SK-N-SH (cell line): ENCODE data around the gene UNC93A. TPM values are rescaled to one million over a fixed set of nuclear protein-coding genes. Genes with fewer than 3 reads are reported as not detected.
"Not testable (repeated sequence)": the region's sequence is repeated elsewhere in the genome, so short reads cannot be mapped to it uniquely, and the experiment has no call there.

Experiments used
- CTCF ChIA-PET: fragments of 300-600, 350-600 bp; formaldehyde crosslinking; extraction: SDS; loops from one replicate; lab custom pipeline; 2021; lab: Yijun Ruan, JAX
- POLR2A ChIA-PET: fragments of 350-600 bp; sonication (Branson Sonifier 250); formaldehyde crosslinking; extraction: SDS; loops from one replicate; lab custom pipeline; 2020; ENCODE audit warnings: antibody characterized with exemption, inconsistent platforms; lab: Yijun Ruan, JAX
- DNase-seq: peaks from one replicate; pipeline ENCODE4 v3.0.0; 2012
- H2AFZ ChIP-seq: fragments of 200-600 bp; sonication (generic); 2 replicates; pipeline ENCODE4 v1.8.1; 2016; ENCODE audit warnings: antibody characterized with exemption, mild to moderate bottlenecking, low read depth
- H3F3A ChIP-seq: fragments of 200-600 bp; sonication (generic); replicated peaks from 2 replicates; pipeline ENCODE3; 2016; ENCODE audit warnings: antibody characterized with exemption, mild to moderate bottlenecking; ENCODE audit not compliant: insufficient read depth
- H3K27ac ChIP-seq, 2 experiments: fragments of 200-500 bp in 1 of 2; fragments of 200-600 bp in 1 of 2; sonication (Bioruptor generic) in 1 of 2; sonication (generic), shearing (Covaris generic) in 1 of 2; 2 replicates each; pipeline versions ENCODE4 v1.5.1 to v1.6.1; 2014 to 2016; ENCODE audit warnings: low read depth in 2 of 2, inconsistent platforms in 1 of 2, low read length in 1 of 2, mild to moderate bottlenecking in 1 of 2, mixed read lengths in 1 of 2
- H3K27me3 ChIP-seq: fragments of 200-600 bp; sonication (generic), shearing (Covaris generic); 2 replicates; pipeline ENCODE4 v1.6.1; 2016; ENCODE audit warnings: mixed run types; ENCODE audit not compliant: insufficient read depth
- H3K36me3 ChIP-seq, 2 experiments: fragments of 200-500 bp in 1 of 2; fragments of 200-600 bp in 1 of 2; sonication (Bioruptor generic) in 1 of 2; sonication (generic) in 1 of 2; replicated peaks in 1 of 2; 2 replicates each; pipeline versions ENCODE3 to v1.5.1; 2014 to 2016; ENCODE audit warnings: low read length in 1 of 2, mild to moderate bottlenecking in 1 of 2; ENCODE audit not compliant: insufficient read depth in 2 of 2, control insufficient read depth in 1 of 2
- H3K4me1 ChIP-seq, 2 experiments: fragments of 200-500 bp in 1 of 2; fragments of 200-600 bp in 1 of 2; sonication (Bioruptor generic) in 1 of 2; sonication (generic), shearing (Covaris generic) in 1 of 2; 2 replicates each; pipeline versions ENCODE4 v1.5.1 to v1.6.1; 2014 to 2016; ENCODE audit warnings: low read depth in 1 of 2, low read length in 1 of 2, mixed run types in 1 of 2; ENCODE audit not compliant: insufficient read depth in 2 of 2, control insufficient read depth in 1 of 2
- H3K4me2 ChIP-seq: fragments of 200-600 bp; sonication (generic), shearing (Covaris generic); 2 replicates; pipeline ENCODE4 v1.6.1; 2017; ENCODE audit warnings: mixed run types
- H3K4me3 ChIP-seq, 2 experiments: fragments of 200-500 bp in 1 of 2; fragments of 200-600 bp in 1 of 2; sonication (Bioruptor generic) in 1 of 2; sonication (generic), shearing (Covaris generic) in 1 of 2; 2 replicates each; pipeline versions ENCODE4 v1.5.1 to v1.8.1; 2014 to 2016; ENCODE audit warnings: low read depth in 2 of 2, inconsistent platforms in 1 of 2, low read length in 1 of 2, mild to moderate bottlenecking in 1 of 2, mixed read lengths in 1 of 2, moderate library complexity in 1 of 2
- H3K79me2 ChIP-seq: fragments of 200-600 bp; sonication (generic); 2 replicates; pipeline ENCODE4 v1.8.1; 2017; ENCODE audit warnings: mild to moderate bottlenecking; ENCODE audit not compliant: insufficient read depth
- H3K9ac ChIP-seq: fragments of 200-600 bp; sonication (generic); 2 replicates; pipeline ENCODE4 v1.6.1; 2017; ENCODE audit warnings: mixed run types
- H3K9me2 ChIP-seq: fragments of 200-600 bp; sonication (generic); 2 replicates; pipeline ENCODE4 v1.6.1; 2017; ENCODE audit warnings: mixed run types
- H3K9me3 ChIP-seq: fragments of 200-600 bp; sonication (generic); 2 replicates; pipeline ENCODE4 v1.6.1; 2017; ENCODE audit warnings: mixed run types, mild to moderate bottlenecking, moderate library complexity
- H4K20me1 ChIP-seq: fragments of 200-600 bp; sonication (generic); 2 replicates; pipeline ENCODE4 v1.6.1; 2017; ENCODE audit warnings: mild to moderate bottlenecking, mixed run types; ENCODE audit not compliant: insufficient read depth
- ELF1 ChIP-seq: IDR thresholded peaks from 2 replicates; pipeline ENCODE4 v1.4.0; 2012
- EZH2phosphoT487 ChIP-seq: fragments of 200-600 bp; sonication (generic); IDR thresholded peaks from 2 replicates; pipeline ENCODE4 v1.6.1; 2017; ENCODE audit warnings: low read depth, mixed run types, mild to moderate bottlenecking, antibody characterized with exemption, moderate library complexity, borderline replicate concordance
- FOSL2 ChIP-seq: IDR thresholded peaks from 2 replicates; pipeline ENCODE4 v1.4.0; 2012; ENCODE audit warnings: low read depth, mild to moderate bottlenecking, moderate library complexity, borderline replicate concordance
- MEF2A ChIP-seq: IDR thresholded peaks from 2 replicates; pipeline ENCODE4 v1.4.0; 2012; ENCODE audit warnings: low read depth, borderline replicate concordance
- NFIC ChIP-seq: IDR thresholded peaks from 2 replicates; pipeline ENCODE4 v1.4.0; 2012; ENCODE audit warnings: borderline replicate concordance
- POLR2AphosphoS5 ChIP-seq: IDR thresholded peaks from 2 replicates; pipeline ENCODE4 v1.6.1; 2012; ENCODE audit warnings: low read depth, low read length
- RCOR1 ChIP-seq: fragments of 150-350 bp; IDR thresholded peaks from 2 replicates; pipeline ENCODE4 v1.6.1; 2017; ENCODE audit warnings: antibody characterized with exemption, low read length
- SMC3 ChIP-seq: IDR thresholded peaks from 2 replicates; pipeline ENCODE4 v1.6.1; 2012; ENCODE audit warnings: low read depth, low read length, improper control_type of control experiment
- TCF12 ChIP-seq: IDR thresholded peaks from 2 replicates; pipeline ENCODE4 v1.4.0; 2012
- USF1 ChIP-seq: IDR thresholded peaks from 2 replicates; pipeline ENCODE4 v1.4.0; 2012; ENCODE audit warnings: low read depth, borderline replicate concordance
- USF2 ChIP-seq: fragments of 150-350 bp; IDR thresholded peaks from 2 replicates; pipeline ENCODE4 v1.6.1; 2017; ENCODE audit warnings: antibody characterized with exemption, low read length, low read depth, borderline replicate concordance
- WGBS: methylation state at CpG from one replicate; pipeline ENCODE4 v1.1.6; 2017; ENCODE audit warnings: low lambda C conversion rate; 5-methylcytosine and 5-hydroxymethylcytosine counted together
- polyA plus RNA-seq, 3 experiments: library from polyadenylated mRNA; depleted of rRNA; stranded (reverse); fragments of >200 nt; gene quantifications; 2 replicates each; pipeline ENCODE4 v1.2.3, GENCODE V29; 2012
- TF ChIP-seq, protein P1 (sequence below): IDR thresholded peaks from 2 replicates; pipeline ENCODE4; 2012
- TF ChIP-seq, protein P2 (sequence below): IDR thresholded peaks from 2 replicates; pipeline ENCODE4 v1.4.0; 2012; ENCODE audit warnings: low read depth, borderline replicate concordance
- TF ChIP-seq, protein P3 (sequence below): IDR thresholded peaks from 2 replicates; pipeline ENCODE4 v1.4.0; 2012; ENCODE audit warnings: low read depth

Gene UNC93A
- polyA plus RNA-seq, 1 of the 3 experiments (the other 2 are of a cell fraction) = not detected

GRCh38 chr6:167266830-167267555, 24.1 kb upstream of the UNC93A start:
- no peak overlapping the region for H3K27ac ChIP-seq
- no peak for TF ChIP-seq ELF1
- no peak for TF ChIP-seq RCOR1
- TF ChIP-seq USF2 = no peak
- TF ChIP-seq POLR2AphosphoS5 = no peak
- no peak for TF ChIP-seq MEF2A
- H3K27me3 ChIP-seq = no peaks in the 10 kb centered on the region
- H3K4me2 ChIP-seq = no peak overlapping the region
- CTCF ChIA-PET = no interaction called here
- POLR2A ChIA-PET = no interaction called here
- no peaks in the 10 kb centered on the region for H3K9me3 ChIP-seq
- no peaks in the 10 kb centered on the region for H3K79me2 ChIP-seq
- H3K36me3 ChIP-seq = no peaks in the 10 kb centered on the region
- H3K9me2 ChIP-seq = no peaks in the 10 kb centered on the region
- H4K20me1 ChIP-seq = no peaks in the 10 kb centered on the region
- H3K4me3 ChIP-seq = no peak overlapping the region
- no peaks in the 10 kb centered on the region for H3F3A ChIP-seq
- H3K4me1 ChIP-seq = no peaks in the 10 kb centered on the region
- no peak overlapping the region for H3K9ac ChIP-seq
- WGBS = 82% methylated on average over 20 of the region's 21 CpGs
- DNase-seq = no peak
- no peak overlapping the region for H2AFZ ChIP-seq

DNA sequence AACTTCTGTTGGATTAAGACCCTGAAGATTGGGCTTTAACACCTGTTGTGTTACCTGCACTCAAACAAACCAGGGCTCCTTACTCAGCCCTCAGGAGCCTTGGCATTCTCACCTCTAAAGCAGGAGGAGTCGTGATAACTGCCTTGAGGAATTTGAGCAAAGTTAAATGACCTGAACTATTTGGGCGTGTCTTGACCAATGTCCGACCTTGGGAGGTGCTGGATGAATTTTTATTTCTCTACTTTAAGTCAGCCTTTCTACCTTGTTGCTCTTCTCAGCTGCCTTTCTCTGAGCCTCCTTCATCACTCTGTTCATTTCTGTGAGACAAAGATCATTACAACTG, 23.6 kb upstream of the UNC93A start:
- H4K20me1 ChIP-seq, H3K4me2 ChIP-seq, DNase-seq, H3K4me3 ChIP-seq, H2AFZ ChIP-seq, H3K4me1 ChIP-seq, H3K9ac ChIP-seq, POLR2A ChIA-PET, H3F3A ChIP-seq, H3K36me3 ChIP-seq, H3K27ac ChIP-seq, H3K79me2 ChIP-seq, H3K9me2 ChIP-seq, H3K9me3 ChIP-seq, CTCF ChIA-PET, H3K27me3 ChIP-seq: not testable (repeated sequence)
- 49% methylated on average over 3 of the region's 3 CpGs for WGBS

GRCh38 chr6:167267921-167268401, 23.2 kb upstream of the UNC93A start:
- Histone ChIP-seq H2AFZ (no peak overlapping the region), H3K36me3 (no peaks in the 10 kb centered on the region), H3K79me2 (no peaks in the 10 kb centered on the region), H4K20me1 (no peaks in the 10 kb centered on the region), H3K4me1 (no peaks in the 10 kb centered on the region), H3K27ac (no peak overlapping the region), H3K4me3 (no peak overlapping the region), H3F3A (no peaks in the 10 kb centered on the region), H3K9me3 (no peaks in the 10 kb centered on the region), H3K9ac (no peak overlapping the region), H3K9me2 (no peaks in the 10 kb centered on the region), H3K27me3 (no peaks in the 10 kb centered on the region), H3K4me2 (no peak overlapping the region)
- no peak for TF ChIP-seq SMC3
- TF ChIP-seq NFIC = no peak
- no peak for TF ChIP-seq EZH2phosphoT487
- TF ChIP-seq FOSL2 = no peak
- no peak for TF ChIP-seq USF1
- TF ChIP-seq TCF12 = no peak
- TF ChIP-seq, protein P1, sequence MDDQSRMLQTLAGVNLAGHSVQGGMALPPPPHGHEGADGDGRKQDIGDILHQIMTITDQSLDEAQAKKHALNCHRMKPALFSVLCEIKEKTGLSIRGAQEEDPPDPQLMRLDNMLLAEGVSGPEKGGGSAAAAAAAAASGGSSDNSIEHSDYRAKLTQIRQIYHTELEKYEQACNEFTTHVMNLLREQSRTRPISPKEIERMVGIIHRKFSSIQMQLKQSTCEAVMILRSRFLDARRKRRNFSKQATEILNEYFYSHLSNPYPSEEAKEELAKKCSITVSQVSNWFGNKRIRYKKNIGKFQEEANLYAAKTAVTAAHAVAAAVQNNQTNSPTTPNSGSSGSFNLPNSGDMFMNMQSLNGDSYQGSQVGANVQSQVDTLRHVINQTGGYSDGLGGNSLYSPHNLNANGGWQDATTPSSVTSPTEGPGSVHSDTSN = no peak
- no peak for TF ChIP-seq RCOR1
- TF ChIP-seq, protein P2, sequence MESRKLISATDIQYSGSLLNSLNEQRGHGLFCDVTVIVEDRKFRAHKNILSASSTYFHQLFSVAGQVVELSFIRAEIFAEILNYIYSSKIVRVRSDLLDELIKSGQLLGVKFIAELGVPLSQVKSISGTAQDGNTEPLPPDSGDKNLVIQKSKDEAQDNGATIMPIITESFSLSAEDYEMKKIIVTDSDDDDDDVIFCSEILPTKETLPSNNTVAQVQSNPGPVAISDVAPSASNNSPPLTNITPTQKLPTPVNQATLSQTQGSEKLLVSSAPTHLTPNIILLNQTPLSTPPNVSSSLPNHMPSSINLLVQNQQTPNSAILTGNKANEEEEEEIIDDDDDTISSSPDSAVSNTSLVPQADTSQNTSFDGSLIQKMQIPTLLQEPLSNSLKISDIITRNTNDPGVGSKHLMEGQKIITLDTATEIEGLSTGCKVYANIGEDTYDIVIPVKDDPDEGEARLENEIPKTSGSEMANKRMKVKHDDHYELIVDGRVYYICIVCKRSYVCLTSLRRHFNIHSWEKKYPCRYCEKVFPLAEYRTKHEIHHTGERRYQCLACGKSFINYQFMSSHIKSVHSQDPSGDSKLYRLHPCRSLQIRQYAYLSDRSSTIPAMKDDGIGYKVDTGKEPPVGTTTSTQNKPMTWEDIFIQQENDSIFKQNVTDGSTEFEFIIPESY = no peak
- TF ChIP-seq, protein P3, sequence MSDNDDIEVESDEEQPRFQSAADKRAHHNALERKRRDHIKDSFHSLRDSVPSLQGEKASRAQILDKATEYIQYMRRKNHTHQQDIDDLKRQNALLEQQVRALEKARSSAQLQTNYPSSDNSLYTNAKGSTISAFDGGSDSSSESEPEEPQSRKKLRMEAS = no peak
- TF ChIP-seq USF2 = no peak
- no peak for DNase-seq
- ChIA-PET CTCF (no interaction called here), POLR2A (no interaction called here)
- WGBS = 63% methylated on average over 9 of the region's 12 CpGs
